GM18505 (cell line): Measurements from ENCODE around the gene GGT6.
A peak's percentile ranks its signal among the peaks of the same experiment; 100 is the strongest.

Experiments used
- ATAC-seq: cut with Tn5 transposase; IDR thresholded peaks from one replicate; pipeline ENCODE4 v1.9.1; 2021; ENCODE audit not compliant: unreplicated experiment
- POLR2A ChIP-seq: IDR thresholded peaks from 4 replicates; pipeline ENCODE4 v1.6.1; 2011; ENCODE audit warnings: borderline replicate concordance; ENCODE audit not compliant: insufficient read depth, insufficient read length; ENCODE audit errors: extremely low read depth

Gene GGT6

GRCh38 chr17:4557626-4558346, 2.6 kb downstream of the GGT6 start:
- TF ChIP-seq POLR2A = no peak
- no peak for ATAC-seq

- TF ChIP-seq POLR2A = no peak
- ATAC-seq = no peak
Measured at GRCh38 chr17:4556996-4557395, 3.4 kb downstream of the GGT6 start.

GRCh38 chr17:4555873-4556759, 4.3 kb downstream of the GGT6 start:
- no peak for ATAC-seq
- TF ChIP-seq POLR2A = no peak

- peak; percentile 71 for ATAC-seq
- peak; percentile 98 for TF ChIP-seq POLR2A
Measured at GRCh38 chr17:4554997-4555799, 5.2 kb downstream of the GGT6 start, which contains the start of gene MYBBP1A. MYBBP1A (minus strand) TSS chr17:4555384; CDS start chr17:4555324, 60 bp downstream.

- TF ChIP-seq POLR2A = no peak
- no peak for ATAC-seq
Measured at GRCh38 chr17:4554441-4554996, 5.9 kb downstream of the GGT6 start.

GRCh38 chr17:4553669-4554068, 6.7 kb downstream of the GGT6 start:
- no peak for ATAC-seq
- no peak for TF ChIP-seq POLR2A

GRCh38 chr17:4551796-4552525, 8.4 kb downstream of the GGT6 start:
- ATAC-seq = no peak
- no peak for TF ChIP-seq POLR2A

GRCh38 chr17:4551141-4551540, 9.2 kb downstream of the GGT6 start:
- no peak for TF ChIP-seq POLR2A
- ATAC-seq = no peak

- TF ChIP-seq POLR2A = no peak
- no peak for ATAC-seq
Measured at GRCh38 chr17:4550534-4551039, 9.8 kb downstream of the GGT6 start.

GRCh38 chr17:4549781-4550533, 10.4 kb downstream of the GGT6 start:
- ATAC-seq = no peak

GRCh38 chr17:4548721-4549531, 11.5 kb downstream of the GGT6 start:
- ATAC-seq = no peak
- TF ChIP-seq POLR2A = no peak

More at GRCh38 chr17:4549781-4550533, 10.4 kb downstream of the GGT6 start:
- TF ChIP-seq POLR2A = no peak
